Suppressor macrophage treated with lipopolysaccharide for 4 hours (primary cell): Measurements from ENCODE around the gene TBX4.
A peak's percentile ranks its signal among the peaks of the same experiment; 100 is the strongest.

Source experiments
- DNase-seq: peaks from one replicate; pipeline ENCODE4 v3.0.0-alpha.2; 2020

The TBX4 gene

GRCh38 chr17:61455324-61456060, 3.3 kb downstream of the TBX4 start:
- DNase-seq: no peak

- DNase-seq: no peak
These were observed 3.9 kb downstream of the TBX4 start for GRCh38 chr17:61456061-61456681.

- DNase-seq: no peak
These were observed 4.5 kb downstream of the TBX4 start for GRCh38 chr17:61456688-61457225.

- DNase-seq: no peak
These were observed 5.2 kb downstream of the TBX4 start for GRCh38 chr17:61457226-61457983.

- no peak for DNase-seq
These were observed 5.8 kb downstream of the TBX4 start for GRCh38 chr17:61458000-61458399.

- peak; percentile 16 for DNase-seq
These were observed 6.4 kb downstream of the TBX4 start for GRCh38 chr17:61458421-61459141.

- no peak for DNase-seq
These were observed 7.1 kb downstream of the TBX4 start for GRCh38 chr17:61459142-61459809.

GRCh38 chr17:61459939-61460718, 7.9 kb downstream of the TBX4 start:
- DNase-seq: no peak

- no peak for DNase-seq
These were observed 8.8 kb downstream of the TBX4 start for GRCh38 chr17:61460796-61461585.

- DNase-seq: no peak
These were observed 9.4 kb downstream of the TBX4 start for GRCh38 chr17:61461586-61461966.

- DNase-seq: no peak
These were observed 9.9 kb downstream of the TBX4 start for GRCh38 chr17:61461967-61462718.

GRCh38 chr17:61462719-61463315, 10.6 kb downstream of the TBX4 start:
- no peak for DNase-seq

- no peak for DNase-seq
These were observed 11.3 kb downstream of the TBX4 start for GRCh38 chr17:61463316-61464129.

- no peak for DNase-seq
These were observed 12.1 kb downstream of the TBX4 start for GRCh38 chr17:61464130-61464842.

GRCh38 chr17:61464843-61465180, 12.6 kb downstream of the TBX4 start:
- no peak for DNase-seq

GRCh38 chr17:61465550-61466237, 13.5 kb downstream of the TBX4 start:
- no peak for DNase-seq

GRCh38 chr17:61466246-61466645, 14.0 kb downstream of the TBX4 start:
- no peak for DNase-seq
